ENCODE measurements around the gene SCARB2.

The SCARB2 gene

DNA sequence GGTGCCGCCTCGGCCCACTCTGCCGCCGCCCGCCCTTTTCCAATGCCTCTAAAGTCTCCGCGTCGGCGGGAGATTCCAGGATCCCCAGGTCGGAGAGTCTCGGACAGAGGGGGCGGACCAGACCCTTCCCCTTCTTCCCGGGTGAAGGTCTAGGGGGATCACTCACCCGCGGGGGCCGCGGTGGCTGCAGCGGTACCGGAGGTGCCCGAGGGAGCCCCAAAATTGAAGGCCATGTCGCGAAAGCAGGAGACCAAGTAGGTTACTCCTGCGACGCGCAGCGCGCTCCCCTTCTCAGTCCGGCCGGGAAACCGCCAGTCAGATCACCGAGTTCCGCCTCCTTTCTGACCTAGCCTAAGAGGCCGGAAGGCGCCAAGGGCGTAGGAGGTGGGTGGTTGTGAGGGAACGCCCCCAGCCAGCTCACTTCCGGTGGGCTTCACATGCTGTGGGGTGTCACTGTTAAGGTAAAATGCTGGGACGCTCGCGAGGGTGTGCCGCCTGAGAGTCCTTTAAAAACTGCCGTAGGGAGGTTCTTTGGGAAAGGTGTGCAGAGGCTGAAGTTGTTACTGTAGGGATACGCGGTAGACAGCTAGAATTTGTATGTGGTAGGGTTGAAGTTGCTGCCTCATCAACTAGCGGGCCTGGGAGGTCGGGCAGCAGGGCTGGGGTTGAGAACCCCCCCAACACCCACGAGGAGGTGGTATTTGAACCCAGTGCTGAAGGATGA lies 65.3 kb downstream of the SCARB2 start, which contains the start of gene NUP54:
Gene NUP54 (minus strand): TSS at position 256 of the 724 bp plus-strand sequence. CDS start 23 bp downstream, at position 233.
- peak; percentile 93 for DNase-seq (ENCODE audit: low spot score)

DNA sequence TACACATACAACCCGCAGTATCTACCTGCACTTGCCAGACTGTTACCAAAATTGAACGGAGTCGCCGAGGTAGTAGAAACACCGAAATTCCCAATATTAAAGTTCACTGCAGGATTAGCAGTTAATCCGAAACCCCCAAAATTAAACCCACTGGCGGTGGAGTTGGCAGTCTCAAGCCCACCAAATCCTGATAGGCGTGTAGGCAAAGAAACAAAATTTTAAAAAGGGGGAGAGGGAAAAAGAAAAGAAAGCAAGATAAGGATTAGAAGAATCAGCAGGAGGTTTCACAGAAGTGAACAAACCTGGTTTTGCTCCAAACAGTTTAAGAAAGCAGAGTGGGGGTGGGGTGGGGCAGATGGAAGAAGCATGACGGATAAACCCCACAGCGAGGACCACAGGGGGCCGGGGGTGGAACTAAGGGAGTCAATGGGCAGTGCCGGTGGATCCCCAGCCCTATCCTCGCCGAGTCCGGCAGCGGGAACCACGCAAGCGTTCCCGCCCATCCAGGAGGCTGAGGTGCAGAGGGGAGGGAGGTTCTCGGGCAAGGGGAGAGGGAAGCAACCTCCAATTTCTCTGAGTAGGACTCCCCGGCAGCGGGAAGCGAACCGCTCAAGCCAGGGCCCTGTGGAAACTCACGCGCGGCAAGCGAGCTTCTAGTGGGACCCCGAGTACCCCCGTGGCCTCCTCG lies 66.0 kb downstream of the SCARB2 start:
- DNase-seq (ENCODE audit: low spot score): peak; percentile 82

GRCh38 chr4:76144546-76144945 lies 69.1 kb downstream of the SCARB2 start:
- DNase-seq (ENCODE audit: low spot score): no peak

DNA sequence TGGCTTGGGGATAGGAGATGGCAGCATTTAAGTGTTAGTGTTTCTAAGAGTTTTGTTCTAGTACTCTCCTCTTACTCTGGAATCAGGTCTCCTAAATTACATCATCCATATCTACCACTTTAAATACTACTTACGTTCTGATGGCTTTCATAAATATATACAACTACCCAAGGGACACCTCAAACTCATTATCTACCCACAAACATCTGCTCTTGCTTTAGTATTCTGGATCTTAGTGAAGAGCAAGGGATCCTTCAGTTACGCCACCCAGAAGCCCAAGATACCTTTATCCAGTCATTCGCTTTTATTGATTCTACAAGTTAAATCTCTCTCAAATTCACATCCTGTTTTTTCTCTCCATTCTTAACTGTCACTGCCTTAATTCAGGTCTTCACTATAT lies 72.4 kb downstream of the SCARB2 start:
- no peak for DNase-seq (ENCODE audit: low spot score)

DNA sequence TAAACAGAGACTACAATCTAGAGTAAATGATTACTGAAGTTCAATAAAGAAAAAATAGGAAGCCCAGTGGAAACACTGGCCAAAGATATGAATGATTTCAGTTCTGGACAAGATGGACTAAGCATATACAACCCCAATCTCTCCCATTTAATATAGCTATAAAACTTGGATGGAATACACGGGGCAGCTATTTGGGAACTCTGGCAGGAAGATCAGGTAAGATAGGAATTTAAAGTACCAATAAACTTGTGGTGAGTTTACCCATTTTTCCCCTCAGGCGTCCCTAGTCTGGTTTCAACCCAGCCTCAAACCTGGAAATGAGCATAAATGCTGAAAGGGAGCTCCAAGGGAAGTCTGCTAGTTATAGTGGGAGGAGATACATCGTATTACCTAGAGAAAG lies 85.9 kb downstream of the SCARB2 start:
- no peak for DNase-seq (ENCODE audit: low spot score)

GRCh38 chr4:76125816-76126215 lies 87.8 kb downstream of the SCARB2 start:
- DNase-seq (ENCODE audit: low spot score): no peak

- DNase-seq (ENCODE audit: low spot score): no peak
These were observed 93.4 kb downstream of the SCARB2 start for GRCh38 chr4:76120199-76120598.

- no peak for DNase-seq (ENCODE audit: low spot score)
These were observed 96.1 kb downstream of the SCARB2 start for GRCh38 chr4:76117536-76117935.

- no peak for DNase-seq (ENCODE audit: low spot score)
These were observed 96.8 kb downstream of the SCARB2 start for GRCh38 chr4:76116821-76117220.
